Measurements from ENCODE around the gene CDK10.

Gene CDK10

DNA sequence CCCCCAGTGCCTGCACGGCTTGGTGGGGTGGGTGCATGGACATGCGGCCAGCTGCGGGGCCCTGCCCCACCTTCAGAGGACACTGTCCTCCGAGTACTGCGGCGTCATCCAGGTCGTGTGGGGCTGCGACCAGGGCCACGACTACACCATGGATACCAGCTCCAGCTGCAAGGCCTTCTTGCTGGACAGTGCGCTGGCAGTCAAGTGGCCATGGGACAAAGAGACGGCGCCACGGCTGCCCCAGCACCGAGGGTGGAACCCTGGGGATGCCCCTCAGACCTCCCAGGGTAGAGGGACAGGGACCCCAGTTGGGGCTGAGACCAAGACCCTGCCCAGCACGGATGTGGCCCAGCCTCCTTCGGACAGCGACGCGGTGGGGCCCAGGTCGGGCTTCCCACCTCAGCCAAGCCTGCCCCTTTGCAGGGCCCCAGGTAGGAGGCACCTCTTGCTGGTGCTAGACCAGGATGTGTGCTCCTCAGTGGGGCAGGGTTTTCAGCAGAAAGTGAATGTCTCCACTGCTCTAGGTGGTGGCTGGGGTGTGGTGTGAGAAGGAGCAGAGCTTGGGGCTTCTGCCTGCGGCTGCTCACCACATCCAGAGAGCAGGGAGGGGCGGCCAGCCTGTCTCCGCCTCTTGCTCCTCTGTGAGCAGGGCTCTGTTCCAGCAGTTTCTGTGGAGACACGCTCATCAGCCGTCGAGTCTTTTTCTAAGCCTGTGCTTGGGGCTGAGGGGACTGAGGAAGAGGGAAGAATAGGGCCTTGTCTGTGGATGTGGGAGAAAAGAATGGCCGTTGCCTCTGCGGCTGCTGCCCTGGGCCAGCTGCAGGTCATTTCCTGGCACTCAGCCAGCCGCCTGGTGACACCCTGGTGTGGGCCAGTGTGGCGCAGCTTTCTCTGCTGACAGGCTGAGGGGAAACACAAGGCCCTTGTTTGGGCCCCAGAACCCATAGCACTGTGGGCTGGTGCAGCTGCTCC, 37.1 kb downstream of the CDK10 start:
- POLR2A ChIA-PET, result interaction anchor here (0.6 kb wide), 1 partner anchor 13 kb away, joined by 3 read pairs; no protein-coding TSS in a partner anchor
- TF ChIP-seq, protein P1, sequence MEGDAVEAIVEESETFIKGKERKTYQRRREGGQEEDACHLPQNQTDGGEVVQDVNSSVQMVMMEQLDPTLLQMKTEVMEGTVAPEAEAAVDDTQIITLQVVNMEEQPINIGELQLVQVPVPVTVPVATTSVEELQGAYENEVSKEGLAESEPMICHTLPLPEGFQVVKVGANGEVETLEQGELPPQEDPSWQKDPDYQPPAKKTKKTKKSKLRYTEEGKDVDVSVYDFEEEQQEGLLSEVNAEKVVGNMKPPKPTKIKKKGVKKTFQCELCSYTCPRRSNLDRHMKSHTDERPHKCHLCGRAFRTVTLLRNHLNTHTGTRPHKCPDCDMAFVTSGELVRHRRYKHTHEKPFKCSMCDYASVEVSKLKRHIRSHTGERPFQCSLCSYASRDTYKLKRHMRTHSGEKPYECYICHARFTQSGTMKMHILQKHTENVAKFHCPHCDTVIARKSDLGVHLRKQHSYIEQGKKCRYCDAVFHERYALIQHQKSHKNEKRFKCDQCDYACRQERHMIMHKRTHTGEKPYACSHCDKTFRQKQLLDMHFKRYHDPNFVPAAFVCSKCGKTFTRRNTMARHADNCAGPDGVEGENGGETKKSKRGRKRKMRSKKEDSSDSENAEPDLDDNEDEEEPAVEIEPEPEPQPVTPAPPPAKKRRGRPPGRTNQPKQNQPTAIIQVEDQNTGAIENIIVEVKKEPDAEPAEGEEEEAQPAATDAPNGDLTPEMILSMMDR (IDR thresholded peaks at IDR 0.05; ENCODE audit: control extremely low read depth, extremely low read depth, low read depth, missing control alignments), result no peak
- DNase-seq (ENCODE audit: extremely low spot score), result no peak

GRCh38 chr16:89727406-89728120, 41.1 kb downstream of the CDK10 start:
- CTCF ChIA-PET, result interaction anchor here (1.2 to 2.2 kb wide), 4 partner anchors 13 to 66 kb away, joined by 3 to 5 read pairs (median 4); no protein-coding TSS in a partner anchor
- DNase-seq (ENCODE audit: extremely low spot score), result no peak
- POLR2A ChIA-PET, result no interaction called here
- TF ChIP-seq, protein P1 (IDR thresholded peaks at IDR 0.05; ENCODE audit: control extremely low read depth, extremely low read depth, low read depth, missing control alignments), result no peak

More for the DNA sequence above, 37.1 kb downstream of the CDK10 start:
- CTCF ChIA-PET, result interaction anchor here (4.0 kb wide), 1 partner anchor 23 kb away, joined by 13 read pairs; no protein-coding TSS in a partner anchor

- CTCF ChIA-PET, result no interaction called here
- POLR2A ChIA-PET, result no interaction called here
- TF ChIP-seq, protein P1 (IDR thresholded peaks at IDR 0.05; ENCODE audit: control extremely low read depth, extremely low read depth, low read depth, missing control alignments), result no peak
- DNase-seq (ENCODE audit: extremely low spot score), result no peak
Measured at GRCh38 chr16:89729293-89729692, 42.8 kb downstream of the CDK10 start.

DNA sequence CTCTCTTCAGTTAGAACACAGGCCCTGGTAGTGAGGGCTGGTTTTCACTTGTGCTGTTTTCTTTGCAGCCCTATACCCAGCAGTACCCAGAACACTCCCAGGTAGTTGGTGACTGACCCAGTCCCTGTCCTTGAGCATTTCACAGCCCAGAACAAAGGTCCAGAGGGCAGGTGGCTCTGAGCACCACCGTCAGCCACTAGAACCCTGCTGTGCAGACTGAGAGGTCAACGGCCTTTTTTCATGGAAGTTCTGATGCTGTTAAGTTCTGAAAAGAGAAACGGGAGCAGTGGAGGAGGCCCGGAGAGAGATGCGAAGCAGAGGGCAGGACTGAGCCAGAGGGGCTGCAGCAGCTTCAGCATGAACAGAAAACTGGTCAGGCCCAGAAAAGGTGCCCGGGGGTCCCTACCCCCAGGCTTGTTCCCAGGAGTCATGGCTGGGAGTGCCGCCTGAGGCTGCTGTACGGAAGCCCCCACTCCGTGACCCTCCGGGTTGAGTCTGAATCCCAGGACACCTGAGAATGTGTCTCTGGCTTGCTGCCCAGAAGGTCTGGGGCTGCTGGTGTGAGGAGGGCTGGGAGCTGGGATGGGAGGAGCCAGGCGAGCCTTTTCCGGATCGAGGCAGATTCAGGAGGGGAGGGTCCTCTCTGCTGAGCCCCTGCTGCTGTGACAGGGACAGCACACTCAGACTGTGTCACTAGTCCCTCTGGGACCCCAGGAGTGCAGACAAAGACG, 43.5 kb downstream of the CDK10 start:
- ChIA-PET POLR2A (no interaction called here), CTCF (interaction anchor here (0.9 kb wide), 1 partner anchor 62 kb away, joined by 3 read pairs; no protein-coding TSS in a partner anchor)
- no peak for DNase-seq (ENCODE audit: extremely low spot score)
- TF ChIP-seq, protein P1 (IDR thresholded peaks at IDR 0.05; ENCODE audit: control extremely low read depth, extremely low read depth, low read depth, missing control alignments), result no peak

DNA sequence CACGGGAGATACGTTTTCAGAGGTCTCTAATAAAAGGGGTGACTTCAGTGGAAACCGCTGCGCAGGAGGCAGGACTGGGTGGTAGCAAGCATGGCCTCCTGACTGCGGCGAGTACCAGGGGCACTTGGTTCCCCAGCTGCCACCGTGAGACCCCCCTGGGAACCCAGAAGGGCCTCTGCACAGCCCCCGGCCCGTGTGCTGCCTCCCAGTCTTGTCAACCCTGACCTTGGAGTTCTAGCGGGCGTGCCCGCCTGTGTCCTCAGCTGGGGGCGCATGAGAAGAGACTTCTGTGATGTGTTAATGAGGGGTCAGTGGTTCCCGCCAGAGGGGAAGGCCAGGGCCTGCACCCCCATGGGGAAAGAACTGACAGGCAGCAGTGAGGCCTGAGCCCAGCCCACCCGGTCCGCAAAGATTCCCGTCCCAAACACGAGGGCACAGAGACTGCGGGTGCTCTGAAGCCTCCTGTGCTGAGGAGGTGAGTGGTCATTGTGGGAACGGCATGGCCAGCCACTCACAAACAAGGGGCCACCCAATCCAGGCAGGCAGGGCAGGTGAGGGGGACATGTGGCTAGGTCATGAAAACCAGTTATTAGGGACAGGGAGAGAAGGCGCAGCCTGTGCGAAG, 44.2 kb downstream of the CDK10 start:
- POLR2A ChIA-PET, result no interaction called here
- CTCF ChIA-PET, result interaction anchor here (0.9 kb wide), 1 partner anchor 62 kb away, joined by 3 read pairs; no protein-coding TSS in a partner anchor
- no peak for DNase-seq (ENCODE audit: extremely low spot score)
- TF ChIP-seq, protein P1 (IDR thresholded peaks at IDR 0.05; ENCODE audit: control extremely low read depth, extremely low read depth, low read depth, missing control alignments), result no peak

Measured in GM10248 (cell line).